H1 (cell line): ENCODE data around the gene FADD. TPM values are rescaled to one million over a fixed set of nuclear protein-coding genes. Genes with fewer than 3 reads are reported as not detected.

ENCODE experiments used
- CTCF ChIA-PET: fragments of 300-600 bp; sonication (Branson Sonifier 250); formaldehyde crosslinking; loops from one replicate; lab custom pipeline; 2021; ENCODE audit not compliant: partially characterized antibody; lab: Charles Lee
- POLR2A ChIA-PET: fragments of 300-600 bp; sonication (Branson Sonifier 250); formaldehyde crosslinking; loops from one replicate; lab custom pipeline; 2021; ENCODE audit warnings: inconsistent platforms; ENCODE audit not compliant: partially characterized antibody; lab: Charles Lee
- DNase-seq, 2 experiments: peaks; one replicate each; pipeline versions ENCODE4 v3.0.0 to v3.0.0-alpha.2; 2010 to 2022; ENCODE audit warnings: low spot score in 2 of 2, low read depth in 1 of 2, mixed read lengths in 1 of 2
- FAIRE-seq: peaks from 2 replicates; lab custom pipeline; 2011; peaks lifted over from hg19 to GRCh38; lab: Jason Lieb, UNC
- H2AFZ ChIP-seq: 2 replicates; pipeline ENCODE4 v1.8.1; 2012; ENCODE audit warnings: low read length, inconsistent platforms
- H2AK5ac ChIP-seq: 2 replicates; pipeline ENCODE4 v1.6.1; 2013; ENCODE audit warnings: low read depth, low read length
- H2BK120ac ChIP-seq: replicated peaks from 2 replicates; pipeline ENCODE3; 2013; ENCODE audit warnings: low read depth, low read length, inconsistent platforms
- H2BK12ac ChIP-seq: 2 replicates; pipeline ENCODE4 v1.6.1; 2013; ENCODE audit warnings: low read depth, low read length
- H2BK15ac ChIP-seq: 2 replicates; pipeline ENCODE4 v1.6.1; 2013; ENCODE audit warnings: low read length
- H2BK20ac ChIP-seq: 2 replicates; pipeline ENCODE4 v1.6.1; 2013; ENCODE audit warnings: low read length
- H2BK5ac ChIP-seq: 2 replicates; pipeline ENCODE4 v1.6.1; 2013; ENCODE audit warnings: low read depth, low read length
- H3K14ac ChIP-seq: 2 replicates; pipeline ENCODE4 v1.6.1; 2013; ENCODE audit warnings: inconsistent platforms; ENCODE audit not compliant: insufficient read length
- H3K18ac ChIP-seq: 2 replicates; pipeline ENCODE4 v1.6.1; 2013; ENCODE audit warnings: low read length; ENCODE audit errors: extremely low read depth
- H3K23ac ChIP-seq: 2 replicates; pipeline ENCODE4 v1.6.1; 2013; ENCODE audit warnings: inconsistent platforms; ENCODE audit not compliant: insufficient read length
- H3K23me2 ChIP-seq: 2 replicates; pipeline ENCODE4 v1.6.1; 2013; ENCODE audit warnings: low read depth, low read length
- H3K27ac ChIP-seq: 2 replicates; pipeline ENCODE4 v1.6.1; 2011; ENCODE audit warnings: low read depth, low read length, inconsistent platforms
- H3K27me3 ChIP-seq, 4 experiments: replicated peaks in 1 of 4; 1 replicate in 1 of 4; 2 replicates in 3 of 4; pipeline versions ENCODE4 v1.6.1 to v1.8.1; 2011 to 2013; ENCODE audit warnings: low read length in 3 of 4, mild to moderate bottlenecking in 3 of 4, inconsistent platforms in 2 of 4, mixed read lengths in 2 of 4, moderate library complexity in 1 of 4; ENCODE audit not compliant: control insufficient read depth in 3 of 4, insufficient read depth in 3 of 4; ENCODE audit errors: extremely low read depth in 1 of 4
- H3K36me3 ChIP-seq, 4 experiments: 2 replicates each; pipeline versions ENCODE4 v1.6.1 to v1.8.1; 2011 to 2013; ENCODE audit warnings: mild to moderate bottlenecking in 4 of 4, low read length in 3 of 4, moderate library complexity in 2 of 4, control low read depth in 1 of 4, inconsistent platforms in 1 of 4; ENCODE audit not compliant: insufficient read depth in 4 of 4, control insufficient read depth in 2 of 4
- H3K4ac ChIP-seq: replicated peaks from 2 replicates; pipeline ENCODE3; 2013; ENCODE audit warnings: low read length, low read depth, mixed read lengths, inconsistent platforms; ENCODE audit not compliant: insufficient read length
- H3K4me1 ChIP-seq, 4 experiments: replicated peaks in 1 of 4; 1 replicate in 1 of 4; 2 replicates in 3 of 4; pipeline versions ENCODE4 v1.6.1 to v1.8.1; 2011 to 2013; ENCODE audit warnings: low read length in 3 of 4, inconsistent platforms in 2 of 4, mixed read lengths in 1 of 4; ENCODE audit not compliant: insufficient read depth in 4 of 4, control insufficient read depth in 3 of 4
- H3K4me2 ChIP-seq, 2 experiments: 2 replicates each; pipeline versions ENCODE4 v1.6.1 to v1.8.1; 2011 to 2013; ENCODE audit warnings: low read depth in 2 of 2, low read length in 2 of 2, control low read depth in 1 of 2, inconsistent platforms in 1 of 2, mild to moderate bottlenecking in 1 of 2; ENCODE audit not compliant: insufficient read depth in 1 of 2
- H3K4me3 ChIP-seq, 4 experiments: fragments of 200-600, 300-600 bp in 1 of 4; sonication (generic), shearing (Covaris generic), sonication (Bioruptor Twin) in 1 of 4; 2 replicates each; pipeline versions ENCODE4 v1.5.1 to v1.8.1; 2011 to 2016; ENCODE audit warnings: low read length in 4 of 4, low read depth in 3 of 4, control low read depth in 2 of 4, inconsistent platforms in 2 of 4, mild to moderate bottlenecking in 2 of 4, mixed read lengths in 1 of 4, moderate library complexity in 1 of 4; ENCODE audit not compliant: insufficient read depth in 2 of 4; ENCODE audit errors: extremely low read depth in 1 of 4
- H3K56ac ChIP-seq: replicated peaks from 2 replicates; pipeline ENCODE3; 2013; ENCODE audit warnings: low read depth, mild to moderate bottlenecking, mixed read lengths, low read length, inconsistent platforms; ENCODE audit not compliant: insufficient read length
- H3K79me1 ChIP-seq: 2 replicates; pipeline ENCODE4 v1.6.1; 2013; ENCODE audit warnings: low read depth, low read length, control low read depth
- H3K79me2 ChIP-seq, 2 experiments: 2 replicates each; pipeline versions ENCODE4 v1.6.1 to v1.8.1; 2012 to 2013; ENCODE audit warnings: low read length in 2 of 2, mild to moderate bottlenecking in 2 of 2, inconsistent platforms in 1 of 2; ENCODE audit not compliant: insufficient read depth in 2 of 2, control insufficient read depth in 1 of 2
- H3K9ac ChIP-seq, 4 experiments: replicated peaks in 1 of 4; 1 replicate in 1 of 4; 2 replicates in 3 of 4; pipeline versions ENCODE4 v1.6.1 to v1.8.1; 2011 to 2013; ENCODE audit warnings: low read depth in 3 of 4, low read length in 3 of 4, control low read depth in 2 of 4, mild to moderate bottlenecking in 2 of 4, moderate library complexity in 2 of 4, inconsistent platforms in 1 of 4; ENCODE audit errors: extremely low read depth in 1 of 4
- H3K9me3 ChIP-seq, 2 experiments: 2 replicates each; pipeline versions ENCODE4 v1.6.1 to v1.8.1; 2012 to 2013; ENCODE audit warnings: mild to moderate bottlenecking in 2 of 2, moderate library complexity in 2 of 2, control low read depth in 1 of 2, inconsistent platforms in 1 of 2, low read depth in 1 of 2, low read length in 1 of 2, mixed read lengths in 1 of 2; ENCODE audit not compliant: insufficient read depth in 2 of 2
- H4K20me1 ChIP-seq, 2 experiments: replicated peaks in 1 of 2; 2 replicates each; pipeline versions ENCODE3 to v1.8.1; 2011 to 2013; ENCODE audit warnings: inconsistent platforms in 2 of 2, low read length in 2 of 2, mild to moderate bottlenecking in 1 of 2; ENCODE audit not compliant: insufficient read depth in 2 of 2, control insufficient read depth in 1 of 2
- H4K5ac ChIP-seq: 2 replicates; pipeline ENCODE4 v1.6.1; 2013; ENCODE audit warnings: low read length, low read depth, mixed read lengths, inconsistent platforms; ENCODE audit not compliant: insufficient read length
- H4K8ac ChIP-seq: 2 replicates; pipeline ENCODE4 v1.8.0; 2013; ENCODE audit warnings: mild to moderate bottlenecking, moderate library complexity, low read length, inconsistent platforms; ENCODE audit not compliant: insufficient read depth; ENCODE audit errors: extremely low read depth
- H4K91ac ChIP-seq: replicated peaks from 2 replicates; pipeline ENCODE3; 2013; ENCODE audit warnings: low read length, mixed read lengths, inconsistent platforms; ENCODE audit not compliant: insufficient read length
- CBX5 ChIP-seq: fragments of 300-800, 300-1000 bp; sonication (generic); IDR thresholded peaks from 2 replicates; pipeline ENCODE4 v1.7.1; 2016; ENCODE audit warnings: antibody characterized with exemption, low read length, low read depth
- CEBPB ChIP-seq: IDR thresholded peaks from 2 replicates; pipeline ENCODE4 v1.6.1; 2012; ENCODE audit warnings: low read depth, low read length
- CREB1 ChIP-seq: IDR thresholded peaks from 2 replicates; pipeline ENCODE4 v1.6.1; 2012; ENCODE audit warnings: inconsistent platforms
- EGR1 ChIP-seq: IDR thresholded peaks from 2 replicates; pipeline ENCODE4 v1.6.1; 2011; ENCODE audit warnings: low read depth, low read length, borderline replicate concordance
- EZH2 ChIP-seq: fragments of 200-600 bp; sonication (generic); IDR thresholded peaks from 2 replicates; pipeline ENCODE4 v1.7.1; 2012; ENCODE audit warnings: low read depth, mild to moderate bottlenecking, moderate library complexity, low read length, inconsistent platforms; ENCODE audit not compliant: severe bottlenecking
- GABPA ChIP-seq: IDR thresholded peaks from 2 replicates; pipeline ENCODE4 v1.6.1; 2011; ENCODE audit warnings: mild to moderate bottlenecking, low read length, moderate library complexity, borderline replicate concordance; ENCODE audit not compliant: insufficient read depth
- GTF2F1 ChIP-seq: IDR thresholded peaks from 2 replicates; pipeline ENCODE4 v1.6.1; 2012; ENCODE audit warnings: low read depth, low read length, improper control_type of control experiment, borderline replicate concordance
- RAD21 ChIP-seq, 2 experiments: IDR thresholded peaks in 1 of 2; conservative IDR thresholded peaks in 1 of 2; 2 replicates each; pipeline ENCODE4 v1.6.1; 2011; ENCODE audit warnings: low read depth in 2 of 2, low read length in 2 of 2, improper control_type of control experiment in 1 of 2, inconsistent platforms in 1 of 2, mild to moderate bottlenecking in 1 of 2, moderate library complexity in 1 of 2
- SAP30 ChIP-seq: fragments of 300-600 bp; sonication (generic); IDR thresholded peaks from 2 replicates; pipeline ENCODE4 v1.7.1; 2012; ENCODE audit warnings: low read length, moderate library complexity, mild to moderate bottlenecking, inconsistent platforms; ENCODE audit not compliant: insufficient read depth, insufficient replicate concordance
- SIRT6 ChIP-seq: IDR thresholded peaks from one replicate; pipeline ENCODE4 v1.7.1; 2012; ENCODE audit warnings: low read length, inconsistent platforms
- WGBS, 2 experiments: shearing (Covaris generic) in 1 of 2; methylation state at CpG; one replicate each; pipeline versions ENCODE4 v1.1.6 to v1.1.7; 2013 to 2015; ENCODE audit warnings: low lambda C conversion rate in 2 of 2, mixed read lengths in 2 of 2, inconsistent platforms in 1 of 2, low coverage in 1 of 2, missing lambda C conversion rate in 1 of 2; ENCODE audit not compliant: insufficient replicate concordance in 2 of 2, insufficient coverage in 1 of 2, insufficient read length in 1 of 2; ENCODE audit errors: extremely low coverage in 1 of 2, missing lambda C conversion rate in 1 of 2; 5-methylcytosine and 5-hydroxymethylcytosine counted together
- polyA plus RNA-seq, 7 experiments: library from polyadenylated mRNA; depleted of rRNA in 3 of 7; stranded (reverse) in 5 of 7; unstranded in 2 of 7; fragments of >200 nt in 5 of 7; fragments of 200-250 nt in 2 of 7; gene quantifications; 1 replicate in 5 of 7; 2 replicates in 1 of 7; 4 replicates in 1 of 7; pipeline versions ENCODE4 v1.2.1 to v1.2.3, GENCODE V29; 2011 to 2013; ENCODE audit warnings: missing spikeins in 2 of 7, mixed read lengths in 2 of 7
- total RNA-seq: library from RNA; stranded (reverse); fragmentation: NEBNext Ultra II Directional; extraction: Animal tissue kit (Norgen Biotek cat#: 25700); gene quantifications from 2 replicates; pipeline ENCODE4 v1.2.1, GENCODE V29; 2021
- TF ChIP-seq, protein P1 (sequence below): IDR thresholded peaks from 2 replicates; pipeline ENCODE4 v1.6.1; 2012; ENCODE audit warnings: inconsistent platforms

The FADD gene
- total and polyA plus RNA-seq, 2 of the 8 experiments (the other 6 are each of a cell fraction or from before 2014, with no cell fraction given), result 29.0 to 43.9 TPM

GRCh38 chr11:70185348-70186055 is 17.6 kb upstream of the FADD start:
- Histone ChIP-seq H3K56ac (no peak overlapping the region), H3K4me3 (no peak overlapping the region), H3K4me2 (no peak overlapping the region), H3K4ac (no peak overlapping the region), H4K5ac (no peak overlapping the region), H3K9ac (no peak overlapping the region), H3K79me2 (no peaks in the 10 kb centered on the region), H2AFZ (no peak overlapping the region), H4K91ac (no peak overlapping the region), H3K23ac (no peak overlapping the region), H2BK120ac (no peak overlapping the region), H2BK15ac (no peak overlapping the region), H3K23me2 (no peaks in the 10 kb centered on the region), H3K79me1 (no peaks in the 10 kb centered on the region), H4K20me1 (peaks cover 0 to under 1% of the 10 kb centered on the region in 2 experiments), H2BK12ac (no peak overlapping the region), H3K14ac (no peak overlapping the region), H3K4me1 (no peaks in the 10 kb centered on the region), H3K27ac (no peak overlapping the region), H3K27me3 (no peaks in the 10 kb centered on the region), H2BK5ac (no peak overlapping the region), H2BK20ac (no peak overlapping the region)
- no peak for DNase-seq
- POLR2A ChIA-PET, result no interaction called here
- 93% methylated on average over 19 of the region's 28 CpGs; no CpG with 5 or more reads in 1 of the 2 experiments for WGBS, 2 experiments
- no peak for FAIRE-seq
- CTCF ChIA-PET, result interaction anchor here (0.6 to 6.8 kb wide), 8 partner anchors 10 to 275 kb away, joined by 3 to 51 read pairs (median 4); no protein-coding TSS in a partner anchor
- TF ChIP-seq CREB1 (no peak), SIRT6 (no peak), RAD21 (IDR thresholded peaks at IDR 0.05 in 1 of 2, conservative IDR thresholded peaks at IDR 0.05 in 1 of 2; ENCODE audit: low read depth in 2 of 2, low read length in 2 of 2) (no peak), GABPA (no peak), CBX5 (no peak), GTF2F1 (no peak), CEBPB (no peak), EGR1 (no peak), SAP30 (no peak), EZH2 (no peak)
- TF ChIP-seq, protein P1, sequence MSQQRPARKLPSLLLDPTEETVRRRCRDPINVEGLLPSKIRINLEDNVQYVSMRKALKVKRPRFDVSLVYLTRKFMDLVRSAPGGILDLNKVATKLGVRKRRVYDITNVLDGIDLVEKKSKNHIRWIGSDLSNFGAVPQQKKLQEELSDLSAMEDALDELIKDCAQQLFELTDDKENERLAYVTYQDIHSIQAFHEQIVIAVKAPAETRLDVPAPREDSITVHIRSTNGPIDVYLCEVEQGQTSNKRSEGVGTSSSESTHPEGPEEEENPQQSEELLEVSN, result no peak
- TF ChIP-seq, all 59 proteins: peak for 0
- Histone ChIP-seq H3K9me3 (no peaks in the 10 kb centered on the region), H4K8ac (0 out of 2 replicates have a peak overlapping the region, but pooled peaks have one; percentile 41), H3K36me3 (no peaks in the 10 kb centered on the region), H3K18ac (no peak overlapping the region), H2AK5ac (no peak overlapping the region)
